ENCODE data around the gene FAF1.
A peak's percentile ranks its signal among the peaks of the same experiment; 100 is the strongest.

Gene FAF1

GRCh38 chr1:50703240-50703639 lies 256.8 kb downstream of the FAF1 start:
- Histone ChIP-seq H3K27me3 (ENCODE audit: control insufficient read depth, insufficient read depth, low read length) (no peaks in the 10 kb centered on the region), H3K27ac (ENCODE audit: low read depth, low read length) (no peak overlapping the region), H3K9me3 (ENCODE audit: control insufficient read depth, insufficient read depth, low read length) (no peaks in the 10 kb centered on the region), H3K4me1 (ENCODE audit: control insufficient read depth, insufficient read depth, low read length) (peaks cover 77% of the 10 kb centered on the region), H3K36me3 (ENCODE audit: control insufficient read depth, insufficient read depth, low read length) (no peaks in the 10 kb centered on the region), H3K4me3 (ENCODE audit: low read depth, low read length) (no peak overlapping the region), H3K9ac (ENCODE audit: low read depth, low read length) (no peak overlapping the region)

- Histone ChIP-seq H3K27ac (ENCODE audit: low read depth, low read length) (peak overlapping the region; percentile 95), H3K4me1 (ENCODE audit: control insufficient read depth, insufficient read depth, low read length) (peaks cover 85% of the 10 kb centered on the region), H3K36me3 (ENCODE audit: control insufficient read depth, insufficient read depth, low read length) (no peaks in the 10 kb centered on the region), H3K27me3 (ENCODE audit: control insufficient read depth, insufficient read depth, low read length) (no peaks in the 10 kb centered on the region), H3K4me3 (ENCODE audit: low read depth, low read length) (no peak overlapping the region), H3K9ac (ENCODE audit: low read depth, low read length) (no peak overlapping the region; the same call in 1 of the 2 replicates), H3K9me3 (ENCODE audit: control insufficient read depth, insufficient read depth, low read length) (no peaks in the 10 kb centered on the region)
Observed at GRCh38 chr1:50702395-50702794, 257.7 kb downstream of the FAF1 start.

GRCh38 chr1:50701706-50702317 lies 258.3 kb downstream of the FAF1 start:
- peak overlapping the region; percentile 95 for H3K27ac ChIP-seq (ENCODE audit: low read depth, low read length)
- H3K9ac ChIP-seq (ENCODE audit: low read depth, low read length) = no peak overlapping the region; the same call in 1 of the 2 replicates
- H3K27me3 ChIP-seq (ENCODE audit: control insufficient read depth, insufficient read depth, low read length) = no peaks in the 10 kb centered on the region
- H3K36me3 ChIP-seq (ENCODE audit: control insufficient read depth, insufficient read depth, low read length) = no peaks in the 10 kb centered on the region
- H3K4me3 ChIP-seq (ENCODE audit: low read depth, low read length) = no peak overlapping the region
- H3K4me1 ChIP-seq (ENCODE audit: control insufficient read depth, insufficient read depth, low read length) = peaks cover 90% of the 10 kb centered on the region
- H3K9me3 ChIP-seq (ENCODE audit: control insufficient read depth, insufficient read depth, low read length) = no peaks in the 10 kb centered on the region

- H3K9ac ChIP-seq (ENCODE audit: low read depth, low read length) = no peak overlapping the region
- H3K4me1 ChIP-seq (ENCODE audit: control insufficient read depth, insufficient read depth, low read length) = peaks cover 84% of the 10 kb centered on the region
- H3K9me3 ChIP-seq (ENCODE audit: control insufficient read depth, insufficient read depth, low read length) = no peaks in the 10 kb centered on the region
- no peaks in the 10 kb centered on the region for H3K27me3 ChIP-seq (ENCODE audit: control insufficient read depth, insufficient read depth, low read length)
- H3K4me3 ChIP-seq (ENCODE audit: low read depth, low read length) = peak overlapping the region; percentile 10
- H3K36me3 ChIP-seq (ENCODE audit: control insufficient read depth, insufficient read depth, low read length) = no peaks in the 10 kb centered on the region
- H3K27ac ChIP-seq (ENCODE audit: low read depth, low read length) = peak overlapping the region; percentile 95
Observed at GRCh38 chr1:50700621-50701020, 259.4 kb downstream of the FAF1 start.

GRCh38 chr1:50700214-50700613 lies 259.9 kb downstream of the FAF1 start:
- Histone ChIP-seq H3K27me3 (ENCODE audit: control insufficient read depth, insufficient read depth, low read length) (no peaks in the 10 kb centered on the region), H3K36me3 (ENCODE audit: control insufficient read depth, insufficient read depth, low read length) (no peaks in the 10 kb centered on the region), H3K4me3 (ENCODE audit: low read depth, low read length) (peak overlapping the region; percentile 42), H3K9me3 (ENCODE audit: control insufficient read depth, insufficient read depth, low read length) (no peaks in the 10 kb centered on the region), H3K4me1 (ENCODE audit: control insufficient read depth, insufficient read depth, low read length) (peaks cover 80% of the 10 kb centered on the region), H3K27ac (ENCODE audit: low read depth, low read length) (peak overlapping the region; percentile 95), H3K9ac (ENCODE audit: low read depth, low read length) (peak overlapping the region; percentile 64; the same call in 1 of the 2 replicates)

- H3K27me3 ChIP-seq (ENCODE audit: control insufficient read depth, insufficient read depth, low read length) = no peaks in the 10 kb centered on the region
- H3K4me1 ChIP-seq (ENCODE audit: control insufficient read depth, insufficient read depth, low read length) = peaks cover 76% of the 10 kb centered on the region
- peak overlapping the region; percentile 95 for H3K27ac ChIP-seq (ENCODE audit: low read depth, low read length)
- H3K9ac ChIP-seq (ENCODE audit: low read depth, low read length) = peak overlapping the region; percentile 64
- H3K4me3 ChIP-seq (ENCODE audit: low read depth, low read length) = peak overlapping the region; percentile 42
- H3K36me3 ChIP-seq (ENCODE audit: control insufficient read depth, insufficient read depth, low read length) = no peaks in the 10 kb centered on the region
- no peaks in the 10 kb centered on the region for H3K9me3 ChIP-seq (ENCODE audit: control insufficient read depth, insufficient read depth, low read length)
Observed at GRCh38 chr1:50699795-50700194, 260.3 kb downstream of the FAF1 start.

- peaks cover 58% of the 10 kb centered on the region for H3K4me1 ChIP-seq (ENCODE audit: control insufficient read depth, insufficient read depth, low read length)
- H3K9me3 ChIP-seq (ENCODE audit: control insufficient read depth, insufficient read depth, low read length) = no peaks in the 10 kb centered on the region
- peak overlapping the region; percentile 95 for H3K27ac ChIP-seq (ENCODE audit: low read depth, low read length)
- H3K4me3 ChIP-seq (ENCODE audit: low read depth, low read length) = no peak overlapping the region; the same call in 1 of the 2 replicates
- no peaks in the 10 kb centered on the region for H3K27me3 ChIP-seq (ENCODE audit: control insufficient read depth, insufficient read depth, low read length)
- H3K9ac ChIP-seq (ENCODE audit: low read depth, low read length) = no peak overlapping the region
- H3K36me3 ChIP-seq (ENCODE audit: control insufficient read depth, insufficient read depth, low read length) = no peaks in the 10 kb centered on the region
Observed at GRCh38 chr1:50697440-50698421, 262.3 kb downstream of the FAF1 start.

- Histone ChIP-seq H3K4me3 (ENCODE audit: low read depth, low read length) (no peak overlapping the region), H3K9me3 (ENCODE audit: control insufficient read depth, insufficient read depth, low read length) (no peaks in the 10 kb centered on the region), H3K4me1 (ENCODE audit: control insufficient read depth, insufficient read depth, low read length) (peaks cover 21% of the 10 kb centered on the region), H3K36me3 (ENCODE audit: control insufficient read depth, insufficient read depth, low read length) (no peaks in the 10 kb centered on the region), H3K9ac (ENCODE audit: low read depth, low read length) (no peak overlapping the region), H3K27me3 (ENCODE audit: control insufficient read depth, insufficient read depth, low read length) (no peaks in the 10 kb centered on the region), H3K27ac (ENCODE audit: low read depth, low read length) (no peak overlapping the region)
Observed at GRCh38 chr1:50693829-50694228, 266.2 kb downstream of the FAF1 start.

GRCh38 chr1:50684185-50684584 lies 275.9 kb downstream of the FAF1 start:
- Histone ChIP-seq H3K4me3 (ENCODE audit: low read depth, low read length) (no peak overlapping the region), H3K27me3 (ENCODE audit: control insufficient read depth, insufficient read depth, low read length) (no peaks in the 10 kb centered on the region), H3K36me3 (ENCODE audit: control insufficient read depth, insufficient read depth, low read length) (no peaks in the 10 kb centered on the region), H3K4me1 (ENCODE audit: control insufficient read depth, insufficient read depth, low read length) (0 out of 2 replicates have a peak, but pooled peaks cover 5% of the 10 kb centered on the region), H3K9me3 (ENCODE audit: control insufficient read depth, insufficient read depth, low read length) (no peaks in the 10 kb centered on the region), H3K9ac (ENCODE audit: low read depth, low read length) (no peak overlapping the region), H3K27ac (ENCODE audit: low read depth, low read length) (no peak overlapping the region)

- Histone ChIP-seq H3K36me3 (ENCODE audit: control insufficient read depth, insufficient read depth, low read length) (no peaks in the 10 kb centered on the region), H3K9ac (ENCODE audit: low read depth, low read length) (no peak overlapping the region), H3K4me3 (ENCODE audit: low read depth, low read length) (no peak overlapping the region), H3K9me3 (ENCODE audit: control insufficient read depth, insufficient read depth, low read length) (no peaks in the 10 kb centered on the region), H3K4me1 (ENCODE audit: control insufficient read depth, insufficient read depth, low read length) (0 out of 2 replicates have a peak, but pooled peaks cover 5% of the 10 kb centered on the region), H3K27me3 (ENCODE audit: control insufficient read depth, insufficient read depth, low read length) (no peaks in the 10 kb centered on the region), H3K27ac (ENCODE audit: low read depth, low read length) (no peak overlapping the region)
Observed at GRCh38 chr1:50681931-50682330, 278.1 kb downstream of the FAF1 start.
